Endometrial microvascular endothelial cells (primary cell): ENCODE results near the gene ATL1. TPM values are rescaled to one million over a fixed set of nuclear protein-coding genes. Genes with fewer than 3 reads are reported as not detected.

Experiments used
- in situ Hi-C: cut with HindIII; loops from 2 replicates; pipeline ENCODE4 v1.10.0; 2017; ENCODE audit warnings: low sequenced_read_pairs, low pct_unique_long_range_greater_than_20kb; ENCODE audit errors: inconsistent ontology term
- total RNA-seq: library from RNA; depleted of rRNA; stranded (reverse); fragments of >200 nt; gene quantifications from one replicate; pipeline ENCODE4 v1.2.3, GENCODE V29; 2015; ENCODE audit errors: inconsistent ontology term

Gene ATL1
- total RNA-seq, 1 donor from 2014 or later = 2.1 TPM

GRCh38 chr14:50670196-50670865 is 110.4 kb downstream of the ATL1 start:
- in situ Hi-C loops = no loop called here

- in situ Hi-C loops = no loop called here
These were observed 110.9 kb downstream of the ATL1 start for GRCh38 chr14:50670866-50671256.

GRCh38 chr14:50675597-50675996 is 115.7 kb downstream of the ATL1 start:
- in situ Hi-C loops = no loop called here

DNA sequence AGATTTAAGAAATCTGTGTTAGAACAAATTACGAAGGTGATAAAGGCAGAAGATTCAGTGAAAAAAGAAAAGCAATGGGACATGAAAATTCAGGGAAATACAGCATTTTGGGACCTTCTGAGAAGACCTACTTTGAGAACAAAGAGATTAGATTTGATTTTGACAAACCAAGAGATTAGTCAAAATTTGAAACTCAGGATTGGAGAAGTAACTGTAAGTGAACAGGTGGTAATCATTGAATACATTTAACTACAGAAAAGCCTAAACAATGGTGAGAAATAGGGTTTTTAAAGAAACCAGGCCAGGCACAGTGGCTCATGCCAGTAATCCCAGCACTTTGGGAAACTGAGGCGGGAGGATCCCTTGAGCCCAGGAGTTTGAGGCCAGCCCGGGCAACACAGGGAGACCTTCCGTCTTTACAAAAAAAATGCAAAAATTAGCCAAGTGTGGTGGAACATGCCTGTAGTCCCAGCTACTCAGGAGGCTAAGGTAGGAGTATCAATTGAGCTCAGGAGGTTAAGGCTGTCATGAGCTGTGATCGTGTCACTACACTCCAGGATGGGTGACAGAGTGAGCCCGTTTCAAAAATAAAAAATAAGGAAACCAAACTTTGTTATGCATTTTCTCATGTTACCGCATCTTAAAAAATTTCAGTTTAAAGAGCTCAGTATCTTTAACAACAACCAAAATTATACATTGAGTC is 117.0 kb downstream of the ATL1 start:
- in situ Hi-C loops = no loop called here

GRCh38 chr14:50677527-50678063 is 117.7 kb downstream of the ATL1 start:
- in situ Hi-C loops = no loop called here

DNA sequence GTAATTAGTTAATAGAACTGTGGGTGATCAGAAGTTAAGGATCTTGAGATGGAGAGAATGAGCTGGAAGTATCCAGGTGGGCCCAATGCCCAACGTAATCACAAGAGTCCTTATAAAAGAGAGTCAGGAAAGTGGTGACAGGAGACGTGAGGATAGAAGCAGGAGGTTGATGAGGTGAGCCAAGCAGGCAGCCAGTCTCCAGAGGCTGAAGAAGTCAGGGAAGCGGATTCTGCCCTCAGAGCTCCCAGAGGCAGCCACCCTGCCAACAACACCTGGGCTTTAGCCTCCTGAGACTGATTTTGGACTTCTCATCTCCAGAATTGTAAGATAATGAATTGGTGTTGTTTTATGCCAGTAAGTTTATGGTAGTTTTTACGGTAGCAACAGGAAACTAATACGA is 118.2 kb downstream of the ATL1 start:
- in situ Hi-C loops = no loop called here

GRCh38 chr14:50679674-50680073 is 119.7 kb downstream of the ATL1 start:
- in situ Hi-C loops = no loop called here

Other genes starting within 250 kb of the ATL1 start
- 5.6 TPM for gene L2HGDH, start 247.9 kb upstream of the ATL1 start, total RNA-seq
- gene DMAC2L, start 247.8 kb upstream of the ATL1 start, total RNA-seq = 1.8 TPM
- 22.7 TPM for gene CDKL1, start 163.3 kb upstream of the ATL1 start, total RNA-seq
- 63.4 TPM for gene MAP4K5, start 27.6 kb upstream of the ATL1 start, total RNA-seq
- 24.4 TPM for gene SAV1, start 108.2 kb downstream of the ATL1 start, total RNA-seq